Body of pancreas (tissue), 4 donors: ENCODE data around the gene DPYD.

Experiments
- POLR2A ChIP-seq, 3 donors: fragments of 450-650 bp; IDR thresholded peaks; one replicate each; pipeline ENCODE4 v1.6.1; 2016; ENCODE audit warnings: antibody characterized with exemption in 3 of 3, mild to moderate bottlenecking in 2 of 3
- TF ChIP-seq, protein P1 (sequence below), 7 experiments: fragments of 450-650 bp in 4 of 7; fragments of 200-600 bp in 3 of 7; sonication (generic) in 3 of 7; IDR thresholded peaks; one replicate each; pipeline ENCODE4 v1.5.1; 2016 to 2019; ENCODE audit warnings: antibody characterized with exemption in 7 of 7

DNA sequence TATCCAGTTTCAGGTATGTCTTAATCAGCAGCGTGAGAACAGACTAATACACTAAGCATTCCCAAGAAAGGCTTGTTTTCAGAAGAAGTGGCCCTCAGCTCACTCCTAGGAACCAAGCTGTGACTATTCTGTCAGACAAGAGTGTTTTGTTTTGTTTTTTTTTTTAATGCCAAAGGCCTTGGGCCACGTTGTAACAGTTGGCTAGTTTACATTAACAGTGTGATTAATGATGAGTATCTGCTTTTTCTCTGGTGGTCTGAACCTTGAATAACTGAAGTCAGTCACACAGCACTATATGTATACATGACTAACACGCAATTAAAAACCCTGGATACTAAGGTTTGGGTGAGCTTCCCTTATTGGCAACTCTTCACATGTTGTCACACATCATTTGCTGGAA, 21.9 kb downstream of the DPYD start:
- no peak for TF ChIP-seq POLR2A (IDR thresholded peaks at IDR 0.05)
- TF ChIP-seq, protein P1, sequence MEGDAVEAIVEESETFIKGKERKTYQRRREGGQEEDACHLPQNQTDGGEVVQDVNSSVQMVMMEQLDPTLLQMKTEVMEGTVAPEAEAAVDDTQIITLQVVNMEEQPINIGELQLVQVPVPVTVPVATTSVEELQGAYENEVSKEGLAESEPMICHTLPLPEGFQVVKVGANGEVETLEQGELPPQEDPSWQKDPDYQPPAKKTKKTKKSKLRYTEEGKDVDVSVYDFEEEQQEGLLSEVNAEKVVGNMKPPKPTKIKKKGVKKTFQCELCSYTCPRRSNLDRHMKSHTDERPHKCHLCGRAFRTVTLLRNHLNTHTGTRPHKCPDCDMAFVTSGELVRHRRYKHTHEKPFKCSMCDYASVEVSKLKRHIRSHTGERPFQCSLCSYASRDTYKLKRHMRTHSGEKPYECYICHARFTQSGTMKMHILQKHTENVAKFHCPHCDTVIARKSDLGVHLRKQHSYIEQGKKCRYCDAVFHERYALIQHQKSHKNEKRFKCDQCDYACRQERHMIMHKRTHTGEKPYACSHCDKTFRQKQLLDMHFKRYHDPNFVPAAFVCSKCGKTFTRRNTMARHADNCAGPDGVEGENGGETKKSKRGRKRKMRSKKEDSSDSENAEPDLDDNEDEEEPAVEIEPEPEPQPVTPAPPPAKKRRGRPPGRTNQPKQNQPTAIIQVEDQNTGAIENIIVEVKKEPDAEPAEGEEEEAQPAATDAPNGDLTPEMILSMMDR (IDR thresholded peaks at IDR 0.05): no peak
